DND-41 (cell line): ENCODE measurements around the gene KISS1.

ENCODE experiments used
- ATAC-seq: fragments of 200-7000 bp; cut with Tn5 transposase; 3 replicates; pipeline ENCODE4 v1.9.1; 2021; ENCODE audit warnings: low read depth; ENCODE audit not compliant: insufficient read depth
- DNase-seq: peaks from one replicate; pipeline ENCODE4 v3.0.0-alpha.2; 2020
- H2AFZ ChIP-seq: 2 replicates; pipeline ENCODE4 v1.6.0; 2012; ENCODE audit warnings: low read depth, low read length
- H3K27ac ChIP-seq: 2 replicates; pipeline ENCODE4 v1.5.1; 2012; ENCODE audit warnings: low read length, inconsistent platforms
- H3K27me3 ChIP-seq: fragments of 200-600 bp; sonication (generic); 2 replicates; pipeline ENCODE4 v1.6.0; 2012; ENCODE audit warnings: low read length, mild to moderate bottlenecking, inconsistent platforms; ENCODE audit not compliant: insufficient read depth, poor library complexity
- H3K36me3 ChIP-seq: 2 replicates; pipeline ENCODE4 v1.5.1; 2012; ENCODE audit warnings: low read length, inconsistent platforms; ENCODE audit not compliant: insufficient read depth
- H3K4me1 ChIP-seq: 2 replicates; pipeline ENCODE4 v1.5.1; 2012; ENCODE audit warnings: mild to moderate bottlenecking, low read length; ENCODE audit not compliant: insufficient read depth
- H3K4me2 ChIP-seq: 2 replicates; pipeline ENCODE4 v1.6.0; 2012; ENCODE audit warnings: mild to moderate bottlenecking, moderate library complexity, low read length, inconsistent platforms; ENCODE audit not compliant: insufficient read depth
- H3K4me3 ChIP-seq, 2 experiments: fragments of 200-600 bp in 1 of 2; shearing (Covaris generic) in 1 of 2; 2 replicates each; pipeline ENCODE4 v1.5.1; 2012 to 2016; ENCODE audit warnings: inconsistent platforms in 2 of 2, low read length in 2 of 2, mild to moderate bottlenecking in 2 of 2, low read depth in 1 of 2, moderate library complexity in 1 of 2
- H3K79me2 ChIP-seq: 2 replicates; pipeline ENCODE4 v1.6.0; 2012; ENCODE audit warnings: low read length, inconsistent platforms; ENCODE audit not compliant: insufficient read depth
- H3K9ac ChIP-seq: 2 replicates; pipeline ENCODE4 v1.6.0; 2012; ENCODE audit warnings: low read depth, mild to moderate bottlenecking, inconsistent platforms, low read length, moderate library complexity
- H3K9me3 ChIP-seq: 2 replicates; pipeline ENCODE4 v1.5.1; 2012; ENCODE audit warnings: low read length, moderate library complexity, mild to moderate bottlenecking, inconsistent platforms; ENCODE audit not compliant: insufficient read depth, severe bottlenecking
- H4K20me1 ChIP-seq: 2 replicates; pipeline ENCODE4 v1.6.0; 2012; ENCODE audit warnings: low read length; ENCODE audit not compliant: insufficient read depth
- EZH2 ChIP-seq: IDR thresholded peaks from 3 replicates; pipeline ENCODE4 v1.6.1; 2012; ENCODE audit warnings: borderline replicate concordance, low read depth, mild to moderate bottlenecking, moderate library complexity, low read length, inconsistent platforms; ENCODE audit not compliant: severe bottlenecking
- TF ChIP-seq, protein P1 (sequence below): IDR thresholded peaks from 2 replicates; pipeline ENCODE4 v1.5.1; 2012; ENCODE audit warnings: borderline replicate concordance, low read length, moderate library complexity, mild to moderate bottlenecking; ENCODE audit not compliant: poor library complexity, severe bottlenecking; ENCODE audit errors: extremely low read depth

Gene KISS1

DNA sequence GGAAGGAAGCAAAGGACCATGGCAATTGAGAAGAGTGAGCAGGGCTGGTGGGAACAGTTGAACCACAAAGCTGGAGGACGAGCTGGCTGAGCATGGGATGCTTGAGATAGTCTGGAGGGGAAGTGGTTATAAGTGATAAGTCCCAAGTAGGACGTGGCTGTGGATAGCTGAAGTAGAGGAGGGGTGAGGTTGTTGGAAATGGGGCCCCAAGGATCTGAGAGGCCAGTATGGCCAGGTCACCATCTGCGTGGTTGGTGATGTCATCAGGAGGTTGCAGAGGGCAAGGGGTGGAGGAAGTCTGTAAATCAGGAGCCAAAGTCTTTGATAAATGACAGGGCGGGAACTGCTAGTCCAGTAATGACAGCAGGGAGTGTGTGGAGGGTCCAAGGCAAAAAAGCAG is 19.2 kb downstream of the KISS1 start:
- Histone ChIP-seq H3K36me3 (no peaks in the 10 kb centered on the region), H3K79me2 (no peaks in the 10 kb centered on the region), H3K4me3 (no peak overlapping the region), H4K20me1 (no peaks in the 10 kb centered on the region), H3K27me3 (no peaks in the 10 kb centered on the region), H3K9me3 (peaks cover 9% of the 10 kb centered on the region), H3K4me1 (no peaks in the 10 kb centered on the region), H3K4me2 (no peak overlapping the region), H2AFZ (no peak overlapping the region), H3K27ac (no peak overlapping the region), H3K9ac (no peak overlapping the region)
- ATAC-seq (no peak), DNase-seq (no peak)
- TF ChIP-seq, protein P1, sequence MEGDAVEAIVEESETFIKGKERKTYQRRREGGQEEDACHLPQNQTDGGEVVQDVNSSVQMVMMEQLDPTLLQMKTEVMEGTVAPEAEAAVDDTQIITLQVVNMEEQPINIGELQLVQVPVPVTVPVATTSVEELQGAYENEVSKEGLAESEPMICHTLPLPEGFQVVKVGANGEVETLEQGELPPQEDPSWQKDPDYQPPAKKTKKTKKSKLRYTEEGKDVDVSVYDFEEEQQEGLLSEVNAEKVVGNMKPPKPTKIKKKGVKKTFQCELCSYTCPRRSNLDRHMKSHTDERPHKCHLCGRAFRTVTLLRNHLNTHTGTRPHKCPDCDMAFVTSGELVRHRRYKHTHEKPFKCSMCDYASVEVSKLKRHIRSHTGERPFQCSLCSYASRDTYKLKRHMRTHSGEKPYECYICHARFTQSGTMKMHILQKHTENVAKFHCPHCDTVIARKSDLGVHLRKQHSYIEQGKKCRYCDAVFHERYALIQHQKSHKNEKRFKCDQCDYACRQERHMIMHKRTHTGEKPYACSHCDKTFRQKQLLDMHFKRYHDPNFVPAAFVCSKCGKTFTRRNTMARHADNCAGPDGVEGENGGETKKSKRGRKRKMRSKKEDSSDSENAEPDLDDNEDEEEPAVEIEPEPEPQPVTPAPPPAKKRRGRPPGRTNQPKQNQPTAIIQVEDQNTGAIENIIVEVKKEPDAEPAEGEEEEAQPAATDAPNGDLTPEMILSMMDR: no peak
- TF ChIP-seq EZH2: no peak

DNA sequence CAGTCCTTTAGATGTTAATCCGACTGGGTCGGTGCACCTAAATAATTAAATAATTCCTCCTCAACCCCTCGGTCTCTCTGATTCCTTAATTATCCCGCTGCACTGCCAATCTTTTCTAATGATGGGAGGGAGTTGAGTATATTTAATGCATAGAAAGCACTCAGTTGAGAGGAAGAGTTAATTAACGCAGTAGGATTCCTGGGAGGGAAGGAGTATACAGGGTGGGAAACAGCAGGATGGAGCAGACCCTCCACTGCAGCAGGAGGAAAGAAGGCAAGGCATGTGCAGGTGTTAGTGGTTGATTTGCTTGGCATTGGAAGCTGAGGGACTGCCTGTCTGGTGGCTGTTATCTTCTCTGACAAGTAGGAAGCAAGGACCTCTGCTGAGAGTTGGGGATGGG is 20.2 kb downstream of the KISS1 start:
- no peak for DNase-seq

DNA sequence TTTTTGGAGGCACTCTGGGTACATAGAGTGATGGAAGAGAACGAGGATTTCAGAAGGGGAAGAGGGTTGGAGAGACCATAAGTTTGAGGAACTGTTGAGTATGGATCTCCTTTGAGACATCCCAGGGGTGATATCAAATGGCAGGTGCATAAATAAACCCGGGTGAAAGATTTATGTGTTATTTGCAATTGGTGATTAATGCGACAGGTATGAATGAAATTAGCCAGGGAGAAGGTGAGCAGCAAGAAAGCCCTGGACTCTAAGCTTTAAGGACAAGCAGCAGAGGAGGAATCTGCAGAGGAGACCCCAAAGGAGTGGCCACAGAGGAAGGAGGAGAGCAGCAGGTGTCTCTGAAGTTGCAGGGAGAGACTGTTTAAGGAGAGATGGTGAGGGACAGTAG is 21.3 kb downstream of the KISS1 start:
- H4K20me1 ChIP-seq: no peaks in the 10 kb centered on the region

More for the DNA sequence above, 20.2 kb downstream of the KISS1 start:
- Histone ChIP-seq H3K9me3 (peaks cover 15% of the 10 kb centered on the region), H3K27me3 (no peaks in the 10 kb centered on the region), H3K4me2 (no peak overlapping the region), H3K4me1 (no peaks in the 10 kb centered on the region), H2AFZ (no peak overlapping the region), H3K9ac (no peak overlapping the region), H3K4me3 (no peak overlapping the region), H3K79me2 (no peaks in the 10 kb centered on the region), H3K36me3 (no peaks in the 10 kb centered on the region), H4K20me1 (no peaks in the 10 kb centered on the region), H3K27ac (no peak overlapping the region)
- TF ChIP-seq EZH2: no peak
- TF ChIP-seq, protein P1: no peak
- ATAC-seq: no peak

More for the DNA sequence above, 21.3 kb downstream of the KISS1 start:
- no peak overlapping the region for H3K27ac ChIP-seq
- TF ChIP-seq EZH2: no peak
- TF ChIP-seq, protein P1: no peak
- H3K4me1 ChIP-seq: no peaks in the 10 kb centered on the region
- peaks cover 21% of the 10 kb centered on the region for H3K9me3 ChIP-seq
- no peaks in the 10 kb centered on the region for H3K27me3 ChIP-seq
- no peak overlapping the region for H3K4me3 ChIP-seq
- no peak overlapping the region for H3K9ac ChIP-seq
- no peaks in the 10 kb centered on the region for H3K79me2 ChIP-seq
- H3K4me2 ChIP-seq: no peak overlapping the region
- DNase-seq: no peak
- no peak overlapping the region for H2AFZ ChIP-seq
- no peaks in the 10 kb centered on the region for H3K36me3 ChIP-seq
- ATAC-seq: no peak
